Subcutaneous adipose tissue (tissue), 4 donors: Measurements from ENCODE around the gene BCOR. TPM values are rescaled to one million over a fixed set of nuclear protein-coding genes. Genes with fewer than 3 reads are reported as not detected.

Experiments used
- total RNA-seq, 4 donors: library from RNA; depleted of rRNA; stranded (reverse); fragments of >200 nt; gene quantifications; one replicate each; pipeline ENCODE4 v1.1.0, GENCODE V29; 2016
- TF ChIP-seq, protein P1 (sequence below): fragments of 450-650 bp; IDR thresholded peaks from one replicate; pipeline ENCODE4 v1.5.1; 2016; ENCODE audit warnings: low read depth, mild to moderate bottlenecking, control low read depth, antibody characterized with exemption, moderate library complexity

The BCOR gene
- total RNA-seq, 4 donors from 2014 or later: 9.3 to 17.1 (median 9.5) TPM

DNA sequence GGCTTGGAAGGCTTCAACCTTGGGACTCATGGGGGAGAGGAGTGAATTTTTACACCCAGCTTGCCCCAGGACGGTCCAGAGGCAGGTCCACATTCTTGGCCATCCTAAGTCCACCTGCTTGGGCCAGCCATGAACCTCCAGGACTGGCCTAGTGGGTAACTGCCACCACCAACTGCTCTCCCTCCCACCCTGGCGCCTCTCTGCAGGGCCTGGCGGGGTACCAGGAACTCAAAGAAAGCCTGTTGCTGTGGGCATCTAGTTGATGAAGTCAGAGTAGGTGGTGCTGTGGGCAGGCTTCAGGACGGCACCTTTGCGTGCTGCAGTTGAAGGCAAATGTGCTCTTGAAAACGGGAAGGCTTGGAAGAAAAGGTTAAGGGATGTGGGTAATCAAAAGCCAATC lies 12.0 kb downstream of the BCOR start:
- TF ChIP-seq, protein P1, sequence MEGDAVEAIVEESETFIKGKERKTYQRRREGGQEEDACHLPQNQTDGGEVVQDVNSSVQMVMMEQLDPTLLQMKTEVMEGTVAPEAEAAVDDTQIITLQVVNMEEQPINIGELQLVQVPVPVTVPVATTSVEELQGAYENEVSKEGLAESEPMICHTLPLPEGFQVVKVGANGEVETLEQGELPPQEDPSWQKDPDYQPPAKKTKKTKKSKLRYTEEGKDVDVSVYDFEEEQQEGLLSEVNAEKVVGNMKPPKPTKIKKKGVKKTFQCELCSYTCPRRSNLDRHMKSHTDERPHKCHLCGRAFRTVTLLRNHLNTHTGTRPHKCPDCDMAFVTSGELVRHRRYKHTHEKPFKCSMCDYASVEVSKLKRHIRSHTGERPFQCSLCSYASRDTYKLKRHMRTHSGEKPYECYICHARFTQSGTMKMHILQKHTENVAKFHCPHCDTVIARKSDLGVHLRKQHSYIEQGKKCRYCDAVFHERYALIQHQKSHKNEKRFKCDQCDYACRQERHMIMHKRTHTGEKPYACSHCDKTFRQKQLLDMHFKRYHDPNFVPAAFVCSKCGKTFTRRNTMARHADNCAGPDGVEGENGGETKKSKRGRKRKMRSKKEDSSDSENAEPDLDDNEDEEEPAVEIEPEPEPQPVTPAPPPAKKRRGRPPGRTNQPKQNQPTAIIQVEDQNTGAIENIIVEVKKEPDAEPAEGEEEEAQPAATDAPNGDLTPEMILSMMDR: no peak

DNA sequence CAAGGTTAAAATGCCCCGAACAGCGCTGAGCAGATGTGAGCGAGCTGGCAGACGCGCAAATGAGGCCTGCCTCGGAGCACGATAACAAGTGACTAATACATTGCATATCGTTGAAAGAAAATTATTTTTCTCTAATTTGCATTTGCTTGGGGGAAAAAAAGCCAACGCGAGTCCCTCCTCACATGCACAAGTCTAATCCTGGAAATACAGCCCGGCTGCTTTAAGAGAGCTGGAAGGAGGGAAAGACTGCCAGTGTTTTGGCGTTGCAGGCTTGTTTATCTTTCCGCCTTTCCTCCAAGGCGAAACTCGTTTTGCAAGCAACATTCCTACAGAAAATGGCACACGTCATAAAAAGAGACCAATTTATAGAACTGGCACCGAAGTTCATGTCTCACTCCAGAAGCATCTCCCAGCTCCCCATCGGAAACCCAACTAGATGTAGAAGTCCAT lies 12.6 kb downstream of the BCOR start:
- TF ChIP-seq, protein P1: no peak

DNA sequence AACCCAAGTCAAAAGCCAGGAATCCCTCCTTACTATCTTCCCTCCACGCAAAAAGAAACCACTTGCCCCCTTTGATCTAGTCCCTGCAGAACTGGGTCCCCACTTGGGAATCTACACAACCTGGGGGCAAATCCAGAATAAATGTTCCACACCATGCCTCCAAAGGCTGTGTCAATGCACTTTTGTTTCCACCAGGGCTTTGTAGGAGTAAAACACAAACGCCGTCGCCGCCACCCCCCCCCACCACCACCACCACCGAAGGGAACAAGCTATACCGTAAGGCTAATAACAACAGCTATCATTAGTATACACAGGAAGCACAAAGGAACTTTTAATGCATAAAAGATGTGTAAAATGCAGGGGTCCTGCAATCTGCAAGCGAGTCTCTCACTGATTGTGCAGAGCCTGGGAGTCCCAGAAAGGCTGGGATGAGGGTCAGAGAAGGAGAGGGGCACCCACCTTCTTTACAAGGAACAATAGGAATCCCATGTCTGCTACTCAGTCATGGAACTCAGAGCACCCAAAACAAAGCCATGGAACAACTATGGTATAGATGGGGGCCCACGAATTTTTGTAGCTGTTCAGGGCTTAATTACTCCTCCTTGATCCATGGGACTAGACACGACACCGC lies 13.2 kb downstream of the BCOR start:
- TF ChIP-seq, protein P1: no peak

DNA sequence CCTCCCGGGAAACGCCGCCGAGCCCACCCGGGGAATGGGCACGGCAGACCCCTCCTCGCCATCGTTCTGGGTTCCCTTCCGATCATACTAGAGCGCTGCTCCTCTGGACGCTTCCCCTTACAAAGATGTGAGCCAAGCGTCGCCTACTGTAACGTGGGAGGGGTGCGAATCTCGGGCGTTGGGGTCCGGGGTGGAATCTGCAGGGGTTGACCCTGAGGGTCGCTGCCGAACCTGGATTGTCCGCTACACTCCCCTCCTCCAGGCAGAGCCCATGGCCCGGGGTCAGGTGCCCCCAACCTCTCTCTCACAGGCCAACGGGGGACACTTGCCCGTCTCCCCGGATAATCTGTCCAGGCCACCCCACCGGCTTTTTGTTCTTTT lies 13.8 kb downstream of the BCOR start:
- TF ChIP-seq, protein P1: no peak

DNA sequence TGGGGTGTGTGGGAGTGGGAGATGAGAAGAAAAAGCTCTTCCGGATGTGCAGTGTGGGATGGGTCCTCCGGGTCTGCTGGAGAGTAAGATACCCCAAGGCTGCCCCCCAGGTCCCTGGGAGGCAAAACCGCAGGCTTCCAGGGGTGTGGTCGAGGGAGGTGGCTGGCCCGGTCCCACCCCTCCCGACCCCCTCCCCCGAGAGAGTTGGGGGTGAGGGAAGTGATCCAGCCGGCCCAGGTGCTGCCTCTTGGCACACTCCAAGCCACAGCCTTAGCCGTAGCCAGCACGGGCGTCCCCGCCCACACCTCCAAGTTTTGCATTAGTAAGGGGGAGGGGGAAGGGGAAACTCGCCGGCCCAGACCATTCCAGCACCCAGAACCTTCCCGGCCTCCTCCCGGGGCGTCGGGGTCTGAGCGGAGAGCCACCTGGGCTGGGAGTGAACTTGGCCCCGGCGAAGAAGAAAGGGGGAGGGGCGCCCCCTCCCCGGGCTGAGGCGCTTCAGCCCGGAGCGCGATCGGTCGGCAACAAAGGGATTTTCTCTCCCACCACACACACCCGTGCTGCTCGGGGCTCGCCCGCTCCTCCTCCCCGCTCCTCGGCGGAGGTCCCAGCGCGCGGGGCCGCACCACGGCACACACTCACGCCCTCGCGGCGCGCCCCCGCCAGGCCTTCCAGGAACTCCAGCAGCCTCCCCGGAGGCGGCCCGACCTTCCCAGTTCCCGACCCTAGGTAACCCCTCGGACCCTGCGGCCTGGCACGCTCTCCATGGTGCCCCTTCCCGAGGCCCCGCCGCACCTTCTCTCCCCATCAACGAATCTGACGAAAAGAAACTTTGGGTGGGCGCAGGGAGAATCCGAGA lies 14.4 kb downstream of the BCOR start:
- TF ChIP-seq, protein P1: no peak

DNA sequence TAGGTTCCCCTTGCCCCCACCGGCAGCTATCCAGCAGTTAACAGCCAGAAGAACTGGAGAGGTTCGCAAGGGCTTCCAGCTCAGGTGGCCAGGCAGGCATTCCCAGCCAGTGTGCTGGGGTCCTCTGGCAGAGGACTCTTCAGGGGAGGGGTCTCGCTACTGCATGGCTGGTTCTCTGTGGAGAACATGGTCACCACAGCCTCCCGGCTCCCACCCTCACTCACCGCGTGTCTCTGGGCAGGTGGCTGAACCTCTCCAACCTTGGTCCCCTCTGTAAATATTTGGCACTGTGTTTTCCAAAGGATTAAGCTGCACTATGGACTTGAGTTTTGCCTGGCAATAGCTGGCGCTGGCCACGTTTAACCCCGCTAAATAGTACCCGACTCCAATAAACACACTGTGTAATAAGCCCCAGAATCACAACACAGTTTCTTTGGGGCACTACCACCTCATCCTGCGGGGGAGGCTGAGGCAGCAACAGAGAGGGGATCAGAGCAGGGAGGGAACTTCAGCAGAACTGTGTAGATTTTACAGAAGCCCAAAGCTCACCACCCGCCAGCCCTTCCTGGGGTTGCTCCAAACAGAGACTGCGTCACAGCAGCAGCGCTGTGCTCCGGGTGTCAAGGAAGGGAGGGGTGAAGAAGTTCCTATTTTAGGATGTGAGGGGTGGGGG lies 15.2 kb downstream of the BCOR start:
- TF ChIP-seq, protein P1: no peak

DNA sequence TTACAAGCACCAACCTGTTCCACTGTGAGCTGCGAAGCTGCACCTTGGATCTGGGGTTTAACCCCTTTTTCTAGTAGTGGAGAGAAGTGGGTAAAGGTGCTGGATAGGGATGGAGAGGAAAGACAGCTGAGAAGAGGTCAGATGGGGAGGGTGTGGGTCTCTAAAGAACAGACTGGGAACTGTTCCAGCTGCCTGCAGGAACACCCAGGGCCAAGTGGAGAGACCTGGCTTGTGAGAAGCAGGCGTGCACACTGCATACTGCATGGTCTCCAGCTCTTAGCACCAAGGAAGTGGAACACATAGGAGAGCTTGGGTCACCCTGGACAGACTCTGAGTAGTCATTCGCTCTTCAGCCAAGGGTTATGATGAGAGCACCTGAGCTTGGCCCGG lies 16.1 kb downstream of the BCOR start:
- TF ChIP-seq, protein P1: no peak
